Fibroblast of the conjunctiva (primary cell): ENCODE data around the gene CTPS2.
"Not testable (repeated sequence)": the region's sequence is repeated elsewhere in the genome, so short reads cannot be mapped to it uniquely, and the experiment has no call there.

Experiments used
- DNase-seq: peaks from one replicate; pipeline ENCODE4 v3.0.0-alpha.2; 2010; ENCODE audit warnings: low read depth

The CTPS2 gene

DNA sequence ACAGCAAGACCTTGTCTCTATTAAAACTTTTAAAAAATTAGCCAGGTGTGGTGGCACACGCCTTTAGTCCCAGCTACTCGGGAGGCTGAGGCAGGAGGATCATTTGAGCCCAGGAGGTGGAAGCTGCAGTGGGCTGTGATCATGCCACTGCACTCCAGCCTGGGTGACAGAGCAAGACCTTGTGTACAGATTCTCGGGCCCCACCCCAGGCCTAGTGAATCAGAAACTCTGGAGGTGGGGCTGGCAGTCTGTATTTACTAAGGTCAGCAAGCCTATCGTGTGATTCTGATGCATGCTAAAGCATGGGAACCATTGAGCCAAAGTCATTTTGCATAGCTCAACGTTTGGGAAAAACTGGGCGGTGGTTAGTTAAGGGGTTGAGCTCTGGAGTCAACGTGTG, 59.0 kb downstream of the CTPS2 start:
- DNase-seq: no peak

- DNase-seq: no peak
Observed at GRCh38 chrX:16651391-16652024, 61.0 kb downstream of the CTPS2 start.

DNA sequence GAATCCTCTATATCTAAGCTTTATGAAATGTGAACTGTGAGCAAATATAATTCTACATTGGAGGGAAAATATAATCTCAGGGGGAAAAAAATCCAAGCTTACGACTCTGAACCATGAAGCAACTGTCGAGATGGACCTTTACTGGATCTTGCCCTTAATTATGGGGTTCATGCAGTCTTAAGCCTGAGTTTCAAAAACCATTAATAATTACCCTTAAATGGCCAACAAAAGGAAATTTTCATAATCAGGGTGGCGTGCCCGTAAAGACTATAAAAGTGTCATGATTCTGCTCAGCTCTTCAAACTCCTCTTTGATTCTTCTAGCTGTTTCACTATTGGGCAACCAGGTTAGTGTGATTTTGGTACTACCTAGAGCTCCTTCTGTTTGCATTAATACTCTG, 62.6 kb downstream of the CTPS2 start, which contains the start of gene S100G:
TSS of gene S100G (plus strand) at position 301 of the 400 bp plus-strand sequence. CDS start 849 bp downstream, outside the sequence.
- DNase-seq: no peak

DNA sequence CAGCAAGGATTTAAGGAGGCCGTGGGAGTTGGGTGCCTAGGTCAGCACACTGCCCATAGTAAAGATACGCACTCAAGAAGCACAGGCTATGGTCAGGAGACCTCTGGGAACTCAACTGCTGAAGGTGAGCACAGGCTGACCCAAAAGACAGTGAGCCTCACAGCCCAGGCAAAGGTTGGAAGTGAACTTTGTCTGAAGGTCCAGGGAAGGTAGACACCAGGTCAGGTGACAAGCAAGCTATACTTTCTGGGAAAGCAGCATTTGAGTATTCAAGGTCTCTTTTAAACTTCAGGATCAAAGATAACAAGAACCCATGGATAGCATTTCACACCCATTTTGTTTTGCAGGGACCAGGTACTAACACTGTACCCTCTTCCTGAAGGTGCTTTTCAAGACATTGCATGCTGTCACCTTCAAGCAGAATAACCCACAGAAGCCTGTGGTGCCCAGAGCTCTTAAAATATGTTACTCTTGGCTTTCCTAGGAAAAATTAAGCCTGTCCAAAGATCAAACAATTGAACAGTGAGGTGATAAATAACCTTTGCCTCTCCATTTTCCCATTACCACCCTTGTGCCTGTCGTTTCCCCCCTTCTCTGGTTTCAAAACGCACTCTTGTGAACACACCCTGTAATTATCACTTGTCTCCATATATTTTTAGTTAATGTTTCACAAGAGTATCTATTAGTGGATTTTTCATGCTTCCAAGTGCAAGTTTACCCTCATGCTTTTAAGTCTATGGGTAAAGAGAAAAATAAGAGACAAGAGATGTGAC, 65.9 kb downstream of the CTPS2 start:
- no peak for DNase-seq

DNA sequence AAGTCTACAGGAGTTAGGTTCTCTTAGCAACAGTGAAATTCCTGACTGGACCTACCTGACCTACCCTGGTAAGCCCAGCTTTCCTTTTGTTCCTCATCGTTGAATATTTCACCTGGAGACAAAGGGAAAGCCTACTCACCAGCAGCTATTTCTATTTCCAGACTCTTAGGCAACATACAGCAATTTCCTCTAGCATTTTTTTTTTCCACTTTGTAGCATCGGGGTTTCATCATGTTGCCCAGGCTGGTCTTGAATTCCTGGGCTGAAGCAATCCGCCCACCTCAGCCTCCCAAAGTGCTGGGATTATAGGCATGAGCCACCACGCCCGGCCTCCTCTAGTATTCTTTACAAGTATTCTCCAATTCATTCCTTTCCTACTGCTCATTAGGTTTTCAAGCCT, 69.3 kb downstream of the CTPS2 start:
- peak; percentile 17 for DNase-seq

- no peak for DNase-seq
Observed at GRCh38 chrX:16640823-16641222, 71.6 kb downstream of the CTPS2 start.

GRCh38 chrX:16639966-16640365, 72.5 kb downstream of the CTPS2 start:
- DNase-seq: no peak

- no peak for DNase-seq
Observed at GRCh38 chrX:16638533-16638932, 73.9 kb downstream of the CTPS2 start.

DNA sequence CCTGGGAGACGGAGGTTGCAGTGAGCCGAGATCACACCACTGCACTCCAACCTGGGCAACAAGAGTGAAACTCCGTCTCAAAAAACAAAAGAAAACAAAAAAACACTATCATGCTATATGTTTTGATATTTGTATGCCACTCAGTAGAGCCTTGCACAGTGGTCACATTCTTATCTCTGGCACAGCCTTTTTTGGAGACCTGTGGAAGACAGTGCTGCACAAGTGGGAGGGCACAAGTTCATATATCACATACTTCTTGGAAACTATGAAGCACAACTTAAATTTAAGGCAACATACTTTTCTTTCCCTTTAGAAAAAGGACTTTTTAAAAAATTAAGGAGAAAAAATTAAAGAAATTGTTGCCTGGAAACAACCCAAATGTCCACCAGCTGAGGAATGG, 76.9 kb downstream of the CTPS2 start:
- no peak for DNase-seq

DNA sequence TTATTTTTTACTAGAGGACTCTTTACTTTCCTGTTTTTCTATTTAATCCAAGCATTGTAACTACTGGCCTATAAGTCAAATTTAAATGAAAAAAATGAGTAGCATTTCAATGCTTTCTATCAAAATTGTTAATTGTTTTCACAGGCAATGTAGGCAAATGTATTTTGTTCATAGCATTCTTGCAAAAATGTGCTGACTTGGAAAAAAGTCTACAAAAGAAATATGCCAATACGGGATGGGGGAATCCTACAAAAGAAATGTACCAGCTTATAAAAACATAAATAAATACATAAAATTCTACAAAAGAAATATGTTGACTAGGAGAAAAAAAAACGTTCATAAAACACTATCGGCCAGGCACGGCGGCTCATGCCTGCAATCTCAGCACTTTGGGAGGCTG, 77.4 kb downstream of the CTPS2 start:
- no peak for DNase-seq

- no peak for DNase-seq
Observed at GRCh38 chrX:16633754-16634153, 78.7 kb downstream of the CTPS2 start.

- no peak for DNase-seq
Observed at GRCh38 chrX:16629909-16630308, 82.6 kb downstream of the CTPS2 start.

GRCh38 chrX:16628946-16629595, 83.4 kb downstream of the CTPS2 start:
- no peak for DNase-seq

- peak; percentile 32 for DNase-seq
Observed at GRCh38 chrX:16628511-16628910, 84.0 kb downstream of the CTPS2 start.

DNA sequence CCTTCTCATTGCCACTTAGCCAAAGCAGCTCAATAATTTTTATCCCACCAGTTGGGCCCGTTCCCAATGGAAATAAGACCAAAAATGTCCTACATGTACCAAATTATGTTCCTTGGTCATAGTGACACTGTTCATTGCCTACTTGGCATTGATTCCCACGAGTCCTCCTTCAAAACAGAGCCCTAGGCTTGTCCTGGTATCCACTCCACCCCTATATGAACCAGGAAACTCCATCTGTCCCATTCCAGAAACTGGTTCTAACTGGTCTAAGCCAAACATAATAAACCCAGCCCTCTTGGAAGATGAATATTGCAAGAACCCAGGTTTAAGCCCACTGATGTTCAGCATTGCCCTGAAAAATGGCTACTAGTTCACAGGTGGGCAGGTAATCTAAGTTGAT, 93.4 kb downstream of the CTPS2 start:
- no peak for DNase-seq

- DNase-seq: no peak
Observed at GRCh38 chrX:16618422-16618821, 94.0 kb downstream of the CTPS2 start.

GRCh38 chrX:16617382-16617781, 95.1 kb downstream of the CTPS2 start:
- DNase-seq: no peak

GRCh38 chrX:16612257-16612897, 100.1 kb downstream of the CTPS2 start:
- no peak for DNase-seq

DNA sequence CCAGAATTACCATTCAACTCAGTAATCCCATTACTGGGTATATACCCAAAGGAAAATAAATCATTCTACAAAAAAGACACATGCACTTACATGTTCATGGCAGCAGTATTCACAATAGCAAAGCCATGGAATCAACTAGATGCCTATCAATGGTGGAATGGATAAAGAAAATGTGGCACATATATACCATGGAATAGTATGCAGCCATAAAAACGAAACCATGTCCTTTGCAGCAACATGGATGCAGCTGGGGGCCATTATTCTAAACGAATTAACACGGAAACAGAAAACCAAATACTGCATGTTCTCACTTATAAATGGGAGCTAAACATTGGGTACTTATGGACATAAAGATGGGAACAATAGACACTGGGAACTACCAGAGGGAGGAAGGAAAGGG, 101.8 kb downstream of the CTPS2 start:
- not testable (repeated sequence) for DNase-seq

GRCh38 chrX:16610121-16610621, 102.3 kb downstream of the CTPS2 start:
- no peak for DNase-seq

DNA sequence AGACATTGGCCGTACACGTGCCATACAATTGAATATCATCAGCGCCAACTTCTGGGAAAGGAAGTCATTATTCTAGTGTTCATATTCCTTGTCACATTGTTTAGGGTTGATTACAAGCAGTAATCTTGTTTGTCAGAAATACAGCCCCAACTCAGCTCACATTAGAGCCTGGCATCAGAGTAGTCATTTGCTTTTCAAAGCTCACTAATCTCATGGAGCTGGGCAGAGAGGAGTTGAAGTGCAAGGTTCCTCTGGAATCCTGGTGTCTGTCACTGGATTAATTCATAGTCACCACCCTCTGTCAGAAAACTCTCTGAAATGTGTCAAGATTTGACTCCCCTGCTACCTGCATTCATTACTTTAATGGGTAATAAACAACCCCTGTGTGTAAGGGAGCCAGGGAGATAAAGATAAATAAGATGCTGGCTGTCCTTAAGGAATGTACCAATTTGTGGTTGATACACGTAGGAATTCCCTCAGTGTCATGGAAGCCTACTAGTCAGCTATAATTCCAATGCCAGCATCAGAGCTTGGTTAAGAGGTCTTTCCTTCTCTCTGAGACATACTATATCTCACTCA, 106.2 kb downstream of the CTPS2 start:
- no peak for DNase-seq

- no peak for DNase-seq
Observed at GRCh38 chrX:16604337-16604736, 108.1 kb downstream of the CTPS2 start.
